ENCODE measurements around the gene PLCB1.

DNA sequence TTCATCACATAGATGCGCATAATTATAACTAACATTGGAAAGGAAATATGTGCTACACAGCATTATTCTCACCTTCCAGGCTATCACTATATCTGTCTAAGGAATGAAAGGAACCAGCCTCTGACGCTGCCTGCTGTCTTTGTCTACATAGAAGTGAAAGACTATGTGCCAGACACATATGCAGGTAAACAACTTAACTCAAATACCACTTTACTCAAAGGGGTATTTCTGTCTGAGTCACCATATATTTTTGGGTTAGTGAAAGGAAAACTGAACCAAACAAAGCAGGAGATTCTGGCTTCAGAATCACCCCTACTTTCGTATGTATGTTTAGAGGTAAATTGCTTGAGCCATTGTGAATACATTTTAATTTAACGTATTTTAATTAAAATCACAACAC lies 608.2 kb downstream of the PLCB1 start:
- TF ChIP-seq EZH2 (IDR thresholded peaks at IDR 0.05): no peak
- no peak for TF ChIP-seq POLR2AphosphoS5 (IDR thresholded peaks at IDR 0.05; ENCODE audit: borderline replicate concordance, low read depth, low read length)
- TF ChIP-seq FOXP2 (optimal IDR thresholded peaks at IDR 0.05; ENCODE audit: control extremely low read depth, extremely low read length, insufficient read depth): no peak

Data from SK-N-MC (cell line).